Stimulated activated CD8-positive, alpha-beta memory T cell treated with anti-CD3 and anti-CD28 coated beads, Interleukin-7, amount 100 ng/mL, for 1 hour (primary cell): ENCODE measurements around the gene COASY.
"Not testable (repeated sequence)": the region's sequence is repeated elsewhere in the genome, so short reads cannot be mapped to it uniquely, and the experiment has no call there.

Source experiments
- DNase-seq, 2 donors: peaks; one replicate each; pipeline ENCODE4 v3.0.0-alpha.2; 2020; ENCODE audit warnings: low read depth in 2 of 2

COASY gene

DNA sequence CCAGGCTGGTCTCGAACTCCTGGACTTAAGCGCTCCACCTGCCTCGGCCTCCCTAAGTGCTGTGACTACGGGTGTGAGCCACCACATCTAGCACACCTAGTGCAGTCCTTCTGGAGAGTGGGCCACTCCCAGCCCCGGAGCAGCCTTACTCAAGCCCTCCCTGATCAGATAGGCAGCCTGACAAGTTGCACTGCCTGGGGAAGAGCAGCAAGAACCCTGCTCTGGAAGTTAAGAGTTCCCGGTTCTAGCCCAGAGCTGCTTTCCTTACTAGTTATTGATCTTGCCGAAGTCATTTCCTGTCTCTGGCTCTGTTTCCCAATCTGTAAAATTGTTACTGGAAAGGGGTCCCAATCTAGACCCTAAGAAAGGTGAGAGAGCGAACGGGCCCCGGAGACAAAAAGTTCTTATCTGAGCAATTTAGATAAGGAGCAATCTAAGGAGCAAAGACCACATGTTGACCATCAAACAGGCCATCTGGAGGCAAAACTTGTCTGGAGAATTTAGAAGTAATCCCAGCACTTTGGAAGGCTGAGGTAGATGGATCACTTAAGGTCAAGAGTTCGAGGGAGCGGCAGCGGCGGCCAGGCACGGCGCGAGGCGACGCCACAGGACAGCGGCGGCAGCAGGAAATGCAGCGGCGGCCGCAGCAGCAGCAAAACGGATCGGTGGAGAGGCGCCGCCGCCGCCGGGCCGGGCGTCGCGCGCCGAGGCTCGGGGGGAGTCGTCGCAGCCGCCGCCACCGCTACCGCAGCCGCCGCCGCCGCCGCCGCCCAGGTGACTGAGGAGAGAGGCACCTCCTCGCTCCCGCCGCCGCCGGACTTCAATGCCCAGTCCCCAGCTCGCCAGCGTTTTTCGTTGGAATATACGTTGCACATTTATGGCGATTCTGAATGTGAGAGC lies 30.2 kb upstream of the COASY start:
- peak in 1 of 2 donors; percentile 15 for DNase-seq

DNA sequence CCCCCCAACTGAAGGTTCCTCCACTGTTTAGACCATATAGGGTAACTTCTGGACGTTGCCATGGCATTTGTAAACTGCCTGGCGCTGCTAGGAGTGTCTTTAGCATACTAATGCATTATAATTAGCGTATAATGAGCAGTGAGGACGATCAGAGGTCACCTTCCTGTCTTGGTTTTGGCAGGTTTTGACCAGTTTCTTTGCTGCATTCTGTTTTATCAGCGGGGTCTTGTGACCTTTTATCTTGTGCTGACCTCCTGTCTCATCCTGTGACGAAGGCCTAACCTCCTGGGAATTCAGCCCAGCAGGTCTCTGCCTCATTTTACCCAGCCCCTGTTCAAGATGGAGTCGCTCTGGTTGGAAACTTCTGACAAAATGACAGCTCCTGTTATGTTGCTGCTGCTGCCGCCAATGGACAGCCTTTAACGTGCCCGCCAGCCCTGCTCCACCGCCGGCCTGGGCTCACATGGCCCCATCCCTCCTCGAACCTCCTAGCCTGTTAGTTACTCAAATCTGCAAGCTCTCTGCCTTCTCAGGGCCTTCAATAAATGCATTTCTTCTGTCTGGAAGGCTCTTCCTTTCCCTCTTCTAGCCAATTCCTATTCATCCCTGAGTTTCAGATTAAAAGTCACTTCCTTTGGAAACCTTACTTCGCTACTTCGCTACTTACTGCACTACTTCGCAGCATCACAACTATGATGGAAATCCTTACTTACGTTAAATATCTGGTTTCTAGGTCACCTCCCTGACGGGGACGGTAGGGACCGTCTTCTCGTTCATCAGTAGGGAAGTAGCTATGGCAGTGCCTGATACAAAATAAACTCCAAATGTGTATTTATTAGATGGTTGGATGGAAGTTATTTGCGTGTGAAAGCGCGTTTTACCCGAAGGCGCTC lies 26.5 kb upstream of the COASY start:
- DNase-seq: no peak

- DNase-seq: peak; percentile 64 to 67
Observed at GRCh38 chr17:42536048-42536371, 25.9 kb upstream of the COASY start, which contains the start of gene NAGLU. TSS of gene NAGLU (plus strand) at chr17:42536241. CDS start at chr17:42536273, 32 bp downstream.

- DNase-seq: peak; percentile 29 to 51
Observed at GRCh38 chr17:42536372-42537155, 25.4 kb upstream of the COASY start.

- DNase-seq: no peak
Observed at GRCh38 chr17:42537156-42537805, 24.7 kb upstream of the COASY start.

- DNase-seq: no peak
Observed at GRCh38 chr17:42537826-42538451, 24.0 kb upstream of the COASY start.

DNA sequence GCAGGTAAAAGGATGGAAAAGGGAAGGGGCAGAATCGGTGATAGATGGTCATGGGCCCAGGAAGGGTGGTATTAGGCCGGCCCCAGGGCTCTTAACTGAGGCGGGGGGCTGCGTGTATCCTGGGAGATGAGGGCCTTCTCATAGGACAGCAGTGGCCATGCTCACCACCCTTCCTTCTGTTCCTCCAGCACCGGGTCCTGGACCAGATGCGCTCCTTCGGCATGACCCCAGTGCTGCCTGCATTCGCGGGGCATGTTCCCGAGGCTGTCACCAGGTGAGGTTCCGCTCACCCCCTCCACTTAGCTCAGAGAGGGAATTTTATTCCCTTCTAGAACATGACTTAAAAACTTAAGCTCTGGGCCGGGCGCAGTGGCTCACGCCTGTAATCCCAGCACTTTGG lies 23.5 kb upstream of the COASY start:
- DNase-seq: no peak

GRCh38 chr17:42540558-42540957 lies 21.4 kb upstream of the COASY start:
- DNase-seq: not testable (repeated sequence)

GRCh38 chr17:42541041-42541833 lies 20.7 kb upstream of the COASY start:
- no peak for DNase-seq

- DNase-seq: no peak
Observed at GRCh38 chr17:42543190-42544079, 18.5 kb upstream of the COASY start.

GRCh38 chr17:42544874-42545283 lies 17.1 kb upstream of the COASY start:
- DNase-seq: no peak

GRCh38 chr17:42545755-42546505 lies 16.0 kb upstream of the COASY start:
- DNase-seq: not testable (repeated sequence)

- no peak for DNase-seq
Observed at GRCh38 chr17:42547001-42547461, 14.9 kb upstream of the COASY start.

DNA sequence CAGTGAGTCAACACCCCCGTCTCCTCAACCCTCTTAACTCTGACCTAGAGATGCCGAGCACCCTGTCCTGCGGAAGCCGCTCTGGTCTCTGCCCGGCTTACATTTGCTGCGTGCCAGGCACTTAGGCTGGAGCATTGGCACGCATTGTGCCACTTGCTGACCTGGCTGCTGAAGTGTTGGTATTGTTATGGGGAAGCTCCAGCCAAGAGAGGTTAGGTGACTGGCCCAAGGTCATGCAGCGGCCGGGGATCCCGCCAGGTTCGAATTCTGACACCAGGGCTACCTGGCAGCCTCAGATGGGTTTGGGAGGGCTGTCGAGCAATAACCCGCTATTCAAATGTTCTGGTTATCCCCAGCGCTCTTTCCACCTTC lies 14.3 kb upstream of the COASY start:
- no peak for DNase-seq

DNA sequence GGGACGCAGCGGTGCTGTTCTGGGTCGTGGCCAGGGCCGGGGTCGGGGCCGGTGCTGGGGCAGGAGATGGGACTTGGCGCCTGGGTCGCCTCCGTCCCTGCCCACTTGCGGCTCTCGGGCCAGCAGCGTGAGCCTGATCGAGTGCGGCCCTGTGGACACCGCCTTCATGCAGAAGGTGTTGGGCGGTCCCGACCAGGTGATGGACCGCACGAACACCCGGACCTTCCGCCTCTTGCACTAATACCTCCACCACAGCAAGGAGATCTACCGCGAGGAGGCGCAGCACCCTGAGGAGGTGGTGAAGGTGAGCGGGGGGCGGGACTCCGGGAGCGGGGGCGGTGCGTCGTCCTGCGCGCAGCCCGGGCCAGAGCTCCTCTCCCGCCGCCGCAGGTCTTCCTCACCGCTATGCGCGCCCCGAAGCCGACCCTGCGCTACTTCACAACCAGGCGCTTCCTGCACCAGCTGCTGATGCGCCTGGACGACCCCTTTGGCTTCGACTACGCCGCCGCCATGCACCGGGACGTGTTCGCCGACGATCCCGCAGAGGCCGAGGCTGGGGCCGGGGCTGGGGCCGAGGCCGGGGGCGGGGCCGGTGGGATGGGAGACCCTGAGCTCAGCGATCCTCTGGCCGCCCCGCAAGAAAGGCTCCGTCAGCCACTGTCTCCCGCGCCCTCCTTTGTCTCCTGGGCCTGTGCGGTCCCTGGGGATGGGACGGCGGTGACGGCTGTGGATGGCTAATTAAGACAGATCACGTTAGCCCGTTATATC lies 13.7 kb upstream of the COASY start:
- peak; percentile 51 to 54 for DNase-seq

GRCh38 chr17:42548993-42549755 lies 12.8 kb upstream of the COASY start:
- no peak for DNase-seq

GRCh38 chr17:42552736-42553135 lies 9.2 kb upstream of the COASY start, which contains the start of gene HSD17B1:
TSS of gene HSD17B1 (plus strand) at chr17:42552923. CDS start at chr17:42552934, 11 bp downstream.
- not testable (repeated sequence) for DNase-seq
